Raji (cell line): ENCODE measurements around the gene SIAE.

Source experiments
- POLR2A ChIP-seq: IDR thresholded peaks from 2 replicates; pipeline ENCODE4 v1.6.1; 2011; ENCODE audit warnings: low read depth, low read length, control low read depth; ENCODE audit not compliant: insufficient read depth

SIAE gene

GRCh38 chr11:124643605-124644425, 29.7 kb downstream of the SIAE start:
- no peak for TF ChIP-seq POLR2A

DNA sequence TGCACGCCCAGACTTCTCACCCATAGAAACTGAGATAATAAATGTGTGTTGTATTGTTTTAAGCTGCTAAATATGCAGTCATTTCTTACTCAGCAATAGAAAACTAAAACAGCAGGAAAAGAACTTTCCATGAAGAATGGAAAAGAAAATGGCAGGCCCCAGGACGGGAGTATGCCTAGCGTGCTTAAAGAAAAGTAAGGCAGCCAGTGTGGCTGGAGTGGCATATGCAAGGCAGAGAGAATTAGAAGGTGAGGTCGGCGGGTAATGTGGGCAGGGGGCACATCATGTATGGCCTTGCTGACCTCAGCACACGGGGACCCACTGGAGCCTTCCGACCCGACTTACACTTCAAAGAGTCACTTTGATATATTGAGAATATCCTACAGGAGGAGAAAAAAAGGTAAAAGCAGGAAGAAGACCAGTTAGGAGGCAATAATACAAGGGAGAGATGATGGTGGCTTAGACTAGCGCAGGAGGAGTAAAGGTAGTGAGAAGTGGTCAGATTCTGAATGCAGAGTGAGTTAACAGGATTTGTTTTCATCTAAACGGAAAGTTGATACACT, 30.4 kb downstream of the SIAE start:
- TF ChIP-seq POLR2A = no peak

- TF ChIP-seq POLR2A = no peak
Measured at GRCh38 chr11:124642628-124643027, 30.9 kb downstream of the SIAE start.

GRCh38 chr11:124640666-124641065, 32.9 kb downstream of the SIAE start:
- TF ChIP-seq POLR2A = no peak

DNA sequence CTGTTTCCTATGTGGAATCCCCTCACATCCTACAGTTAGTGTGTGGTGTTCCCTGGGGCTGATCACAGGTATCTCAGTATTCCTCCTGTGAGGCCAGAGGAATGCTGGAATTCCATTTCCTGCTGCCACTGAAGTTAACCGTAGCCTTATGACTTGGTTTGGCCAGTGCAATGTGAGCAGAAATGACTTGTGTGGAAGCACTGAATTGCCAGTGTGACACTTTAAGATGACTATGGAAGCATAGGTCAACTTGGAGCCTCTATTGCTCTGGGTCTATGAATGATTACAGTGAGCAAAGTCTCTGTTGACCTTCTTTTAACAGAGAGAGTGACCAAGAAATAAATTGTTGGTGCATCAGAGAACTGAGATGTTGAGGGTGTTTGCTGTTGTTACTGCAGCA, 34.4 kb downstream of the SIAE start:
- TF ChIP-seq POLR2A = no peak

GRCh38 chr11:124638500-124638899, 35.0 kb downstream of the SIAE start:
- TF ChIP-seq POLR2A = no peak

DNA sequence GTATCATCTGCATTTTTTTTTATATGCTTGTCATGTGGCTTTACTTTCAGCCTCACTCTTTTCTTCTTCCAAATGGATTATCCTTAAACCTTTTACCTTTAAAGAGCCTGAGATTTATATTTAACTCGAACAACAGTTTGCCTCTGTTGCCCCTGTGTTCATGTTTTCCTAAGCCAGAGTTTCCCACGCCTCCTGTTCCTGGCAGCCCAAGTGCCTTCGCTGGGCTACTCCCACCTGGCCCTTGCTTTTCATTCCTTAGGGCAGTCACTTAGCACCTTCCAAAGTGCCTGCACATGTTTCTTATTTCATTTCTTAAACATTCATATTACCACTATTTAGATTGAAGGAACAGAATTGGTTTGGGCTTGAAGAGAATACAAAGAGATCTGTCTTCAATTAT, 37.6 kb downstream of the SIAE start:
- TF ChIP-seq POLR2A = no peak

- TF ChIP-seq POLR2A = no peak
Measured at GRCh38 chr11:124633355-124633754, 40.2 kb downstream of the SIAE start.

- no peak for TF ChIP-seq POLR2A
Measured at GRCh38 chr11:124629961-124630360, 43.6 kb downstream of the SIAE start.

- no peak for TF ChIP-seq POLR2A
Measured at GRCh38 chr11:124627546-124627945, 46.0 kb downstream of the SIAE start.

DNA sequence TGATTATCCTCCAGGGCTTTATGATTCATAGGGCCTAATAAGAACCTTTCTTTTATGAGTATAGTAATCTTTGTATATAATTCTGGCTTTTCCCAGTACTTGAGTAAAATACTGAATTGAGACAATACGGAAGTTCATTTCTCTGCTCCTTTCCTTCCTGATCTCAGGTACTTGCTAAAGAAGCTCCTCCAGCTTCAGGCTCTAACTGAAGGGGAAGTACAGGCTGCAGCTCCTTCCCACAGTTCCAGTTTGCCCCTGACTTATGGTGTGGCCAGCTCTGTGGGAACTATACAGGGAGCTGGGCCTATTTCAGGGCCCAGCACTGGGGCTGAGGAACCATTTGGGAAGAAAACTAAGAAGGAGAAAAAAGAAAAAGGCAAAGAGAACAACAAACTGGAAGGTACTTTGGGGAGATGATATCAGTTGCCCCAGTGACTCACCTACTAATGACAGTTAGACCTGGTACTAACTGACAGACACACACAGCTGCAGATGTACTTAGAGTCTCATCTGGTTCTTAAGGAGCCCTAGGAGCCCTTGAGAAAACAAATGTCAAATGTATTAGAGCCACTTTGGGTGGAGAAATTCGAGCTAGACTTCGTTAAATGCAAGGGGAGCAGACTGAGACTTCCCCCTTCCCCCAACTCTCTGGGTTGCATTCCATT, 47.9 kb downstream of the SIAE start:
- TF ChIP-seq POLR2A = no peak

GRCh38 chr11:124623861-124624525, 49.5 kb downstream of the SIAE start:
- no peak for TF ChIP-seq POLR2A

- peak; percentile 95 for TF ChIP-seq POLR2A
Measured at GRCh38 chr11:124622531-124623451, 50.7 kb downstream of the SIAE start, which contains the start of gene TBRG1. TBRG1 (plus strand) TSS chr11:124622864; CDS start chr11:124623084, 220 bp downstream.

DNA sequence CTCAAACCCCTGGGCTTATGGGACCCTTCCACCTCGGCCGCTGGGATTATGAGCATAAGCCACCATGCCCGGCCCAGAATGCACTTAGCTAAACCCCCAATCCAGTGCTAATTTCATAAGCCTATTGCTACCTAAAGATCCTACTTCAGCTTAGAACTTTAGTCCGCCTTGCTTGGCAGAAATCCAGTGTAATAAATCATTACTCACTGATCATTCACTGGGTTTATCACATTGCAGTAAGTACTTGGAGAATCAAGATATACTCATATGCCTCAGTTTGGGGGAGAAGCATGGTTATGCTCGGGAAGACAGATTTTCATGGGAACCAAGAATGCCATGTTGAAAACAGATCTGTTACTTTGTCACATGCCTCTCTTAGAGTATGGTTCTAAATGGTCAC, 54.7 kb downstream of the SIAE start:
- TF ChIP-seq POLR2A = no peak
